Naive thymus-derived CD4-positive, alpha-beta T cell (primary cell): Measurements from ENCODE around the gene KRTAP5-7. TPM values are rescaled to one million over a fixed set of nuclear protein-coding genes. Genes with fewer than 3 reads are reported as not detected.
A peak's percentile ranks its signal among the peaks of the same experiment; 100 is the strongest.

ENCODE experiments used
- ATAC-seq: fragments of 150-1000 bp; cut with Tn5 transposase; 2 replicates; pipeline ENCODE4 v1.10.0; 2021; ENCODE audit warnings: mild to moderate bottlenecking, moderate library complexity
- CTCF ChIA-PET: fragments of 350-600 bp; sonication (Branson Sonifier 250); formaldehyde crosslinking; loops from one replicate; lab custom pipeline; 2021; ENCODE audit warnings: antibody characterized with exemption; lab: Charles Lee
- POLR2A ChIA-PET: fragments of 350-600 bp; sonication (Branson Sonifier 250); formaldehyde crosslinking; loops from one replicate; lab custom pipeline; 2021; ENCODE audit warnings: antibody characterized with exemption, inconsistent platforms; lab: Charles Lee
- DNase-seq, 9 donors: peaks; one replicate each; pipeline versions ENCODE4 v3.0.0 to v3.0.0-alpha.2; 2020 to 2022; ENCODE audit warnings: mixed read lengths in 1 of 9
- H3K27ac ChIP-seq: one replicate; pipeline ENCODE4 v1.7.0; 2013; ENCODE audit warnings: mild to moderate bottlenecking, low read depth, low read length, moderate library complexity
- H3K27me3 ChIP-seq, 2 donors: one replicate each; pipeline ENCODE4 v1.7.0; 2013; ENCODE audit warnings: low read length in 2 of 2, mild to moderate bottlenecking in 2 of 2, moderate library complexity in 2 of 2; ENCODE audit not compliant: control insufficient read depth in 2 of 2, insufficient read depth in 2 of 2
- H3K36me3 ChIP-seq, 3 experiments: 1 replicate in 2 of 3; 2 replicates in 1 of 3; pipeline ENCODE4 v1.7.0; 2013; ENCODE audit warnings: low read length in 3 of 3, mild to moderate bottlenecking in 3 of 3, moderate library complexity in 1 of 3; ENCODE audit not compliant: insufficient read depth in 3 of 3, control insufficient read depth in 2 of 3
- H3K4me1 ChIP-seq, 2 donors: one replicate each; pipeline ENCODE4 v1.7.0; 2013; ENCODE audit warnings: low read length in 2 of 2, mild to moderate bottlenecking in 2 of 2, moderate library complexity in 1 of 2; ENCODE audit not compliant: control insufficient read depth in 2 of 2, insufficient read depth in 2 of 2
- H3K4me3 ChIP-seq: 2 replicates; pipeline ENCODE4 v1.7.0; 2013; ENCODE audit warnings: mild to moderate bottlenecking, low read length
- H3K9me3 ChIP-seq, 3 experiments: 1 replicate in 2 of 3; 2 replicates in 1 of 3; pipeline ENCODE4 v1.7.0; 2013; ENCODE audit warnings: low read length in 3 of 3; ENCODE audit not compliant: control insufficient read depth in 2 of 3
- H3K27ac Mint-ChIP-seq, 9 donors: one replicate each; pipeline ENCODE4 v1.8.0; 2020 to 2022; ENCODE audit warnings: mixed read lengths in 9 of 9, mild to moderate bottlenecking in 8 of 9, moderate library complexity in 5 of 9, inconsistent platforms in 2 of 9
- H3K27me3 Mint-ChIP-seq, 5 donors: one replicate each; pipeline ENCODE4 v1.8.0; 2021 to 2022; ENCODE audit warnings: mixed read lengths in 5 of 5, mild to moderate bottlenecking in 1 of 5
- H3K36me3 Mint-ChIP-seq, 5 donors: one replicate each; pipeline ENCODE4 v1.8.0; 2020 to 2022; ENCODE audit warnings: mixed read lengths in 5 of 5, mild to moderate bottlenecking in 3 of 5, inconsistent platforms in 1 of 5
- H3K4me1 Mint-ChIP-seq, 7 donors: one replicate each; pipeline ENCODE4 v1.8.0; 2020 to 2022; ENCODE audit warnings: mixed read lengths in 7 of 7, mild to moderate bottlenecking in 3 of 7, inconsistent platforms in 1 of 7
- H3K4me3 Mint-ChIP-seq, 10 donors: one replicate each; pipeline ENCODE4 v1.8.0; 2020 to 2022; ENCODE audit warnings: mild to moderate bottlenecking in 10 of 10, mixed read lengths in 10 of 10, moderate library complexity in 6 of 10, inconsistent platforms in 2 of 10
- H3K9me3 Mint-ChIP-seq, 11 donors: one replicate each; pipeline ENCODE4 v1.8.0; 2020 to 2022; ENCODE audit warnings: mixed read lengths in 11 of 11, mild to moderate bottlenecking in 4 of 11, inconsistent platforms in 1 of 11, moderate library complexity in 1 of 11
- intact Hi-C, 2 donors: fragments of 100-400 bp; cut with micrococcal nuclease; formaldehyde crosslinking; loops; one replicate each; pipeline ENCODE4 v1.15.1; 2023
- polyA plus RNA-seq, 2 donors: library from polyadenylated mRNA; unstranded; fragments of 300-500 nt; fragmentation: Illumina TruSeq; gene quantifications; one replicate each; pipeline ENCODE4 v1.2.3, GENCODE V29; 2021
- total RNA-seq, 6 experiments: library from RNA in 5 of 6; stranded (reverse) in 5 of 6; gene quantifications; 1 replicate in 5 of 6; 2 replicates in 1 of 6; pipeline ENCODE4 v1.2.3 and lab custom pipeline; 2021 to 2026

Gene KRTAP5-7
- total and polyA plus RNA-seq, 7 experiments from 2014 or later, result 0.21 to 0.37 TPM; not detected in 5

GRCh38 chr11:71489311-71490043 lies 37.6 kb upstream of the KRTAP5-7 start:
- Mint-ChIP-seq H3K27me3 (no peaks in the 10 kb centered on the region), H3K4me3 (peak overlapping the region in 1 of 10 donors; percentile 52), H3K36me3 (peaks cover 43 to 85% (median 52%) of the 10 kb centered on the region in 5 donors), H3K4me1 (peaks cover 0 to 29% (median 0%) of the 10 kb centered on the region in 7 donors), H3K9me3 (no peaks in the 10 kb centered on the region), H3K27ac (peak overlapping the region in 1 of 9 donors; percentile 86)
- Histone ChIP-seq H3K27me3 (no peaks in the 10 kb centered on the region), H3K9me3 (no peaks in the 10 kb centered on the region), H3K27ac (no peak overlapping the region), H3K36me3 (peaks cover 0 to 82% (median 8%) of the 10 kb centered on the region in 3 experiments), H3K4me1 (no peaks in the 10 kb centered on the region), H3K4me3 (no peak overlapping the region)
- intact Hi-C loops, result no loop called here
- ATAC-seq, result no peak
- peak in 1 of 9 donors; percentile 71 for DNase-seq
- POLR2A ChIA-PET, result no interaction called here
- CTCF ChIA-PET, result no interaction called here

GRCh38 chr11:71490044-71490730 lies 36.9 kb upstream of the KRTAP5-7 start:
- POLR2A ChIA-PET, result no interaction called here

GRCh38 chr11:71490731-71491390 lies 36.2 kb upstream of the KRTAP5-7 start:
- H3K27ac ChIP-seq, result no peak overlapping the region
- POLR2A ChIA-PET, result no interaction called here
- peaks cover 0 to 82% (median 12%) of the 10 kb centered on the region in 3 experiments for H3K36me3 ChIP-seq
- Mint-ChIP-seq H3K27me3 (no peaks in the 10 kb centered on the region), H3K36me3 (peaks cover 30 to 85% (median 53%) of the 10 kb centered on the region in 5 donors), H3K4me3 (no peak overlapping the region), H3K9me3 (no peaks in the 10 kb centered on the region), H3K27ac (no peak overlapping the region), H3K4me1 (peaks cover 0 to 29% (median 0%) of the 10 kb centered on the region in 7 donors)
- no peaks in the 10 kb centered on the region for H3K9me3 ChIP-seq
- ATAC-seq, result no peak
- no peaks in the 10 kb centered on the region for H3K4me1 ChIP-seq
- intact Hi-C loops, result no loop called here
- DNase-seq, result no peak
- no peak overlapping the region for H3K4me3 ChIP-seq
- H3K27me3 ChIP-seq, result no peaks in the 10 kb centered on the region
- CTCF ChIA-PET, result no interaction called here

More at GRCh38 chr11:71490044-71490730, 36.9 kb upstream of the KRTAP5-7 start:
- DNase-seq (no peak), ATAC-seq (no peak)
- no peaks in the 10 kb centered on the region for H3K9me3 ChIP-seq
- Mint-ChIP-seq H3K36me3 (peaks cover 36 to 85% (median 53%) of the 10 kb centered on the region in 5 donors), H3K27ac (peak overlapping the region in 1 of 9 donors; percentile 86), H3K4me1 (peaks cover 0 to 29% (median 0%) of the 10 kb centered on the region in 7 donors), H3K27me3 (no peaks in the 10 kb centered on the region), H3K4me3 (no peak overlapping the region), H3K9me3 (no peaks in the 10 kb centered on the region)
- H3K27ac ChIP-seq, result no peak overlapping the region
- H3K4me1 ChIP-seq, result no peaks in the 10 kb centered on the region
- H3K36me3 ChIP-seq, result peaks cover 0 to 82% (median 12%) of the 10 kb centered on the region in 3 experiments
- intact Hi-C loops, result no loop called here
- H3K4me3 ChIP-seq, result no peak overlapping the region
- CTCF ChIA-PET, result no interaction called here
- H3K27me3 ChIP-seq, result no peaks in the 10 kb centered on the region

GRCh38 chr11:71491531-71491930 lies 35.5 kb upstream of the KRTAP5-7 start:
- no peak overlapping the region for H3K27ac Mint-ChIP-seq
- intact Hi-C loops, result no loop called here
- Histone ChIP-seq H3K9me3 (no peaks in the 10 kb centered on the region), H3K27me3 (no peaks in the 10 kb centered on the region), H3K4me1 (no peaks in the 10 kb centered on the region), H3K36me3 (peaks cover 0 to 82% (median 12%) of the 10 kb centered on the region in 3 experiments), H3K4me3 (no peak overlapping the region), H3K27ac (no peak overlapping the region)
- POLR2A ChIA-PET, result no interaction called here
- H3K36me3 Mint-ChIP-seq, result peaks cover 25 to 85% (median 50%) of the 10 kb centered on the region in 5 donors
- H3K4me1 Mint-ChIP-seq, result peaks cover 0 to 25% (median 0%) of the 10 kb centered on the region in 7 donors
- no peaks in the 10 kb centered on the region for H3K27me3 Mint-ChIP-seq
- no peak overlapping the region for H3K4me3 Mint-ChIP-seq
- ATAC-seq, result no peak
- CTCF ChIA-PET, result no interaction called here
- H3K9me3 Mint-ChIP-seq, result no peaks in the 10 kb centered on the region
- no peak for DNase-seq

- Histone ChIP-seq H3K27me3 (no peaks in the 10 kb centered on the region), H3K36me3 (peaks cover 0 to 85% (median 12%) of the 10 kb centered on the region in 3 experiments), H3K4me1 (no peaks in the 10 kb centered on the region), H3K9me3 (no peaks in the 10 kb centered on the region), H3K4me3 (no peak overlapping the region), H3K27ac (no peak overlapping the region)
- ATAC-seq (no peak), DNase-seq (no peak)
- H3K27me3 Mint-ChIP-seq, result no peaks in the 10 kb centered on the region
- CTCF ChIA-PET, result interaction anchor here (0.6 kb wide), 1 partner anchor 977 kb away, joined by 3 read pairs; no protein-coding TSS in a partner anchor
- H3K36me3 Mint-ChIP-seq, result peaks cover 28 to 87% (median 52%) of the 10 kb centered on the region in 5 donors
- intact Hi-C loops, result no loop called here
- POLR2A ChIA-PET, result no interaction called here
- H3K4me3 Mint-ChIP-seq, result no peak overlapping the region
- H3K9me3 Mint-ChIP-seq, result no peaks in the 10 kb centered on the region
- peaks cover 0 to 25% (median 0%) of the 10 kb centered on the region in 7 donors for H3K4me1 Mint-ChIP-seq
- peak overlapping the region in 1 of 9 donors; percentile 10 for H3K27ac Mint-ChIP-seq
Measured at GRCh38 chr11:71491940-71492339, 35.1 kb upstream of the KRTAP5-7 start.

GRCh38 chr11:71495286-71496230 lies 31.5 kb upstream of the KRTAP5-7 start:
- CTCF ChIA-PET, result no interaction called here

More at GRCh38 chr11:71495286-71496230, 31.5 kb upstream of the KRTAP5-7 start:
- no peaks in the 10 kb centered on the region for H3K27me3 Mint-ChIP-seq
- no peaks in the 10 kb centered on the region for H3K27me3 ChIP-seq
- no peak overlapping the region for H3K4me3 ChIP-seq
- H3K9me3 Mint-ChIP-seq, result no peaks in the 10 kb centered on the region
- no peaks in the 10 kb centered on the region for H3K9me3 ChIP-seq
- intact Hi-C loops, result no loop called here
- peak overlapping the region in 1 of 9 donors; percentile 31 for H3K27ac Mint-ChIP-seq
- DNase-seq (peak in 1 of 9 donors; percentile 17), ATAC-seq (no peak)
- peaks cover 7 to 93% (median 21%) of the 10 kb centered on the region in 3 experiments for H3K36me3 ChIP-seq
- H3K4me1 ChIP-seq, result no peaks in the 10 kb centered on the region
- peaks cover 33 to 87% (median 69%) of the 10 kb centered on the region in 5 donors for H3K36me3 Mint-ChIP-seq
- POLR2A ChIA-PET, result no interaction called here
- H3K27ac ChIP-seq, result no peak overlapping the region
- peaks cover 0 to 5% (median 0%) of the 10 kb centered on the region in 7 donors for H3K4me1 Mint-ChIP-seq
- H3K4me3 Mint-ChIP-seq, result no peak overlapping the region
